Osteoblast (primary cell): ENCODE data around the gene FPGT. TPM values are rescaled to one million over a fixed set of nuclear protein-coding genes. Genes with fewer than 3 reads are reported as not detected.
"Not testable (repeated sequence)": the region's sequence is repeated elsewhere in the genome, so short reads cannot be mapped to it uniquely, and the experiment has no call there.

Experiments used
- DNase-seq: peaks from one replicate; pipeline ENCODE4 v3.0.0; 2011; ENCODE audit warnings: low spot score, mixed read lengths; ENCODE audit not compliant: insufficient read length; ENCODE audit errors: missing footprints
- H2AFZ ChIP-seq: 2 replicates; pipeline ENCODE4 v1.6.0; 2011; ENCODE audit warnings: mild to moderate bottlenecking, low read length
- H3K27ac ChIP-seq: 2 replicates; pipeline ENCODE4 v1.5.1; 2011; ENCODE audit warnings: mild to moderate bottlenecking, low read depth, low read length, moderate library complexity
- H3K27me3 ChIP-seq: 2 replicates; pipeline ENCODE4 v1.6.0; 2012; ENCODE audit warnings: mild to moderate bottlenecking, control low read depth, inconsistent platforms, low read length, moderate library complexity; ENCODE audit not compliant: insufficient read depth
- H3K36me3 ChIP-seq: 2 replicates; pipeline ENCODE4 v1.5.1; 2011; ENCODE audit warnings: mild to moderate bottlenecking, low read length, control low read depth, moderate library complexity; ENCODE audit not compliant: insufficient read depth
- H3K4me1 ChIP-seq: 2 replicates; pipeline ENCODE4 v1.5.1; 2011; ENCODE audit warnings: mild to moderate bottlenecking, low read length, control low read depth, moderate library complexity; ENCODE audit not compliant: insufficient read depth
- H3K4me2 ChIP-seq: 2 replicates; pipeline ENCODE4 v1.6.0; 2011; ENCODE audit warnings: mild to moderate bottlenecking, low read length; ENCODE audit not compliant: insufficient read depth
- H3K4me3 ChIP-seq: fragments of 200-600 bp; sonication (generic); 3 replicates; pipeline ENCODE4 v1.5.1; 2012; ENCODE audit warnings: mild to moderate bottlenecking, low read length, inconsistent platforms; ENCODE audit not compliant: insufficient read depth
- H3K79me2 ChIP-seq: 2 replicates; pipeline ENCODE4 v1.6.0; 2012; ENCODE audit warnings: mild to moderate bottlenecking, low read length, control low read depth, inconsistent platforms; ENCODE audit not compliant: insufficient read depth
- H3K9me3 ChIP-seq: 2 replicates; pipeline ENCODE4 v1.5.1; 2011; ENCODE audit warnings: low read depth, low read length, control low read depth
- H4K20me1 ChIP-seq: 2 replicates; pipeline ENCODE4 v1.6.0; 2012; ENCODE audit warnings: mild to moderate bottlenecking, low read length, control low read depth; ENCODE audit not compliant: insufficient read depth
- total RNA-seq: library from RNA; depleted of rRNA; stranded (reverse); fragments of >200 nt; gene quantifications from 2 replicates; pipeline ENCODE4 v1.2.3, GENCODE V29; 2012
- TF ChIP-seq, protein P1 (sequence below): IDR thresholded peaks from 2 replicates; pipeline ENCODE4 v1.5.1; 2011; ENCODE audit warnings: mild to moderate bottlenecking, low read depth, low read length, moderate library complexity; ENCODE audit errors: extremely low read depth

FPGT gene
- total RNA-seq = 16.3 and 19.2 TPM in 2 replicates

- Histone ChIP-seq H3K27ac (peak within 1 kb of the TSS; percentile 71), H3K4me1 (peaks cover 5% of the 10 kb centered on the region), H2AFZ (peak within 1 kb of the TSS; percentile 99), H4K20me1 (no peaks in the 10 kb centered on the region), H3K4me2 (peak within 1 kb of the TSS; percentile 82), H3K27me3 (no peaks in the 10 kb centered on the region), H3K36me3 (no peaks in the 10 kb centered on the region), H3K9me3 (no peaks in the 10 kb centered on the region), H3K4me3 (peak within 1 kb of the TSS; percentile 85), H3K79me2 (peaks cover 9% of the 10 kb centered on the region)
- DNase-seq = peak; percentile 95
- TF ChIP-seq, protein P1, sequence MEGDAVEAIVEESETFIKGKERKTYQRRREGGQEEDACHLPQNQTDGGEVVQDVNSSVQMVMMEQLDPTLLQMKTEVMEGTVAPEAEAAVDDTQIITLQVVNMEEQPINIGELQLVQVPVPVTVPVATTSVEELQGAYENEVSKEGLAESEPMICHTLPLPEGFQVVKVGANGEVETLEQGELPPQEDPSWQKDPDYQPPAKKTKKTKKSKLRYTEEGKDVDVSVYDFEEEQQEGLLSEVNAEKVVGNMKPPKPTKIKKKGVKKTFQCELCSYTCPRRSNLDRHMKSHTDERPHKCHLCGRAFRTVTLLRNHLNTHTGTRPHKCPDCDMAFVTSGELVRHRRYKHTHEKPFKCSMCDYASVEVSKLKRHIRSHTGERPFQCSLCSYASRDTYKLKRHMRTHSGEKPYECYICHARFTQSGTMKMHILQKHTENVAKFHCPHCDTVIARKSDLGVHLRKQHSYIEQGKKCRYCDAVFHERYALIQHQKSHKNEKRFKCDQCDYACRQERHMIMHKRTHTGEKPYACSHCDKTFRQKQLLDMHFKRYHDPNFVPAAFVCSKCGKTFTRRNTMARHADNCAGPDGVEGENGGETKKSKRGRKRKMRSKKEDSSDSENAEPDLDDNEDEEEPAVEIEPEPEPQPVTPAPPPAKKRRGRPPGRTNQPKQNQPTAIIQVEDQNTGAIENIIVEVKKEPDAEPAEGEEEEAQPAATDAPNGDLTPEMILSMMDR = no peak
These were observed at the start of gene FPGT, which contains the start of gene LRRIQ3 for GRCh38 chr1:74197657-74198552. Gene FPGT, plus strand, starts transcription at chr1:74198242. Its CDS starts 37 bp downstream, at chr1:74198279. Gene LRRIQ3, minus strand, starts transcription at chr1:74198176. Its CDS starts 14,492 bp downstream, at chr1:74183684.

- Histone ChIP-seq H3K4me3 (no peak overlapping the region), H3K27me3 (no peaks in the 10 kb centered on the region), H3K9me3 (no peaks in the 10 kb centered on the region), H2AFZ (no peak overlapping the region), H3K27ac (no peak overlapping the region), H3K4me2 (no peak overlapping the region), H3K36me3 (no peaks in the 10 kb centered on the region), H3K79me2 (no peaks in the 10 kb centered on the region), H3K4me1 (no peaks in the 10 kb centered on the region), H4K20me1 (no peaks in the 10 kb centered on the region)
- no peak for DNase-seq
- TF ChIP-seq, protein P1 = no peak
These were observed 38.0 kb upstream of the FPGT start for GRCh38 chr1:74160046-74160445.

- Histone ChIP-seq H3K27ac (no peak overlapping the region), H3K4me3 (no peak overlapping the region), H3K9me3 (no peaks in the 10 kb centered on the region), H3K79me2 (no peaks in the 10 kb centered on the region), H3K4me2 (no peak overlapping the region), H4K20me1 (no peaks in the 10 kb centered on the region), H2AFZ (no peak overlapping the region), H3K27me3 (no peaks in the 10 kb centered on the region), H3K4me1 (no peaks in the 10 kb centered on the region), H3K36me3 (no peaks in the 10 kb centered on the region)
- TF ChIP-seq, protein P1 = no peak
- DNase-seq = no peak
These were observed 36.5 kb upstream of the FPGT start for GRCh38 chr1:74161497-74161896.

- no peaks in the 10 kb centered on the region for H3K79me2 ChIP-seq
- no peaks in the 10 kb centered on the region for H3K27me3 ChIP-seq
- no peaks in the 10 kb centered on the region for H3K36me3 ChIP-seq
- no peaks in the 10 kb centered on the region for H4K20me1 ChIP-seq
- H2AFZ ChIP-seq = no peak overlapping the region
- no peak overlapping the region for H3K4me2 ChIP-seq
- H3K4me3 ChIP-seq = no peak overlapping the region
- H3K4me1 ChIP-seq = no peaks in the 10 kb centered on the region
- DNase-seq = no peak
- TF ChIP-seq, protein P1 = no peak
- H3K27ac ChIP-seq = no peak overlapping the region
- no peaks in the 10 kb centered on the region for H3K9me3 ChIP-seq
These were observed 35.7 kb upstream of the FPGT start for GRCh38 chr1:74162333-74162732.

- H3K4me3 ChIP-seq, H3K4me2 ChIP-seq, H3K79me2 ChIP-seq, H3K27me3 ChIP-seq, H3K27ac ChIP-seq, H3K9me3 ChIP-seq, DNase-seq, H4K20me1 ChIP-seq, H3K36me3 ChIP-seq, H3K4me1 ChIP-seq, H2AFZ ChIP-seq: not testable (repeated sequence)
These were observed 23.6 kb upstream of the FPGT start for GRCh38 chr1:74174423-74174822.
